ENCODE data around the gene ERVMER34-1. TPM values are rescaled to one million over a fixed set of nuclear protein-coding genes. Genes with fewer than 3 reads are reported as not detected.

The ERVMER34-1 gene
- total and polyA plus RNA-seq, 5 donors from 2014 or later, result 0.09 TPM; not detected in 4

GRCh38 chr4:52716364-52717151 is 34.7 kb downstream of the ERVMER34-1 start:
- H3K27me3 ChIP-seq (ENCODE audit: control insufficient read depth, insufficient read depth, low read length), result no peaks in the 10 kb centered on the region
- H3K36me3 ChIP-seq (ENCODE audit: control insufficient read depth, insufficient read depth, low read length), result peaks cover 19% of the 10 kb centered on the region
- Mint-ChIP-seq H3K4me3 (peak overlapping the region in 1 of 4 donors; percentile 33), H3K4me1 (peaks cover 15 to 49% (median 28%) of the 10 kb centered on the region in 4 donors), H3K36me3 (peaks cover 30% of the 10 kb centered on the region), H3K27me3 (no peaks in the 10 kb centered on the region), H3K9me3 (peaks cover 0 to 1% (median 0%) of the 10 kb centered on the region in 7 donors), H3K27ac (no peak overlapping the region)
- H3K4me3 ChIP-seq (ENCODE audit: low read depth, low read length), result no peak overlapping the region
- H3K27ac ChIP-seq (ENCODE audit: insufficient read depth, low read length, poor library complexity, severe bottlenecking), result no peak overlapping the region
- DNase-seq (no peak), ATAC-seq (ENCODE audit: low read depth in 2 of 2) (no peak)
- no peaks in the 10 kb centered on the region for H3K9me3 ChIP-seq (ENCODE audit: control insufficient read depth in 2 of 2, low read length in 2 of 2)
- peaks cover 32% of the 10 kb centered on the region for H3K4me1 ChIP-seq (ENCODE audit: control insufficient read depth, insufficient read depth, low read length, poor library complexity, severe bottlenecking)

GRCh38 chr4:52715914-52716313 is 35.3 kb downstream of the ERVMER34-1 start:
- peak overlapping the region in 2 of 4 donors; percentile 1 to 99 for H3K4me3 Mint-ChIP-seq
- no peaks in the 10 kb centered on the region for H3K27me3 ChIP-seq (ENCODE audit: control insufficient read depth, insufficient read depth, low read length)
- peak overlapping the region in 2 of 3 donors; percentile 34 to 56 for H3K27ac Mint-ChIP-seq
- H3K27me3 Mint-ChIP-seq, result no peaks in the 10 kb centered on the region
- peaks cover 14 to 48% (median 27%) of the 10 kb centered on the region in 4 donors for H3K4me1 Mint-ChIP-seq
- H3K36me3 Mint-ChIP-seq, result peaks cover 30% of the 10 kb centered on the region
- H3K9me3 ChIP-seq (ENCODE audit: control insufficient read depth in 2 of 2, low read length in 2 of 2), result no peaks in the 10 kb centered on the region
- H3K36me3 ChIP-seq (ENCODE audit: control insufficient read depth, insufficient read depth, low read length), result peaks cover 19% of the 10 kb centered on the region
- peaks cover 32% of the 10 kb centered on the region for H3K4me1 ChIP-seq (ENCODE audit: control insufficient read depth, insufficient read depth, low read length, poor library complexity, severe bottlenecking)
- peaks cover 0 to 1% (median 0%) of the 10 kb centered on the region in 7 donors for H3K9me3 Mint-ChIP-seq
- no peak for ATAC-seq (ENCODE audit: low read depth in 2 of 2)
- DNase-seq, result no peak
- no peak overlapping the region for H3K27ac ChIP-seq (ENCODE audit: insufficient read depth, low read length, poor library complexity, severe bottlenecking)
- no peak overlapping the region for H3K4me3 ChIP-seq (ENCODE audit: low read depth, low read length)

- H3K4me1 Mint-ChIP-seq, result peaks cover 14 to 53% (median 27%) of the 10 kb centered on the region in 4 donors
- peaks cover 0 to 1% (median 0%) of the 10 kb centered on the region in 7 donors for H3K9me3 Mint-ChIP-seq
- no peak for ATAC-seq (ENCODE audit: low read depth in 2 of 2)
- no peaks in the 10 kb centered on the region for H3K9me3 ChIP-seq (ENCODE audit: control insufficient read depth in 2 of 2, low read length in 2 of 2)
- no peak for DNase-seq
- no peaks in the 10 kb centered on the region for H3K27me3 Mint-ChIP-seq
- H3K27me3 ChIP-seq (ENCODE audit: control insufficient read depth, insufficient read depth, low read length), result no peaks in the 10 kb centered on the region
- peaks cover 28% of the 10 kb centered on the region for H3K36me3 Mint-ChIP-seq
- peaks cover 32% of the 10 kb centered on the region for H3K4me1 ChIP-seq (ENCODE audit: control insufficient read depth, insufficient read depth, low read length, poor library complexity, severe bottlenecking)
- no peak overlapping the region for H3K4me3 ChIP-seq (ENCODE audit: low read depth, low read length)
- peak overlapping the region in 3 of 4 donors; percentile 1 to 99 (median 33) for H3K4me3 Mint-ChIP-seq
- peaks cover 19% of the 10 kb centered on the region for H3K36me3 ChIP-seq (ENCODE audit: control insufficient read depth, insufficient read depth, low read length)
- peak overlapping the region; percentile 34 to 92 (median 56) for H3K27ac Mint-ChIP-seq
- no peak overlapping the region for H3K27ac ChIP-seq (ENCODE audit: insufficient read depth, low read length, poor library complexity, severe bottlenecking)
Measured at GRCh38 chr4:52715255-52715897, 35.8 kb downstream of the ERVMER34-1 start.

GRCh38 chr4:52714597-52715254 is 36.5 kb downstream of the ERVMER34-1 start:
- no peaks in the 10 kb centered on the region for H3K27me3 ChIP-seq (ENCODE audit: control insufficient read depth, insufficient read depth, low read length)
- H3K36me3 ChIP-seq (ENCODE audit: control insufficient read depth, insufficient read depth, low read length), result peaks cover 19% of the 10 kb centered on the region
- H3K27ac Mint-ChIP-seq, result peak overlapping the region; percentile 55 to 96 (median 56)
- no peaks in the 10 kb centered on the region for H3K27me3 Mint-ChIP-seq
- H3K4me1 ChIP-seq (ENCODE audit: control insufficient read depth, insufficient read depth, low read length, poor library complexity, severe bottlenecking), result peaks cover 32% of the 10 kb centered on the region
- ATAC-seq (ENCODE audit: low read depth in 2 of 2) (no peak), DNase-seq (peak in 1 of 3 donors; percentile 36)
- H3K9me3 Mint-ChIP-seq, result peaks cover 0 to 1% (median 0%) of the 10 kb centered on the region in 7 donors
- H3K4me3 Mint-ChIP-seq, result peak overlapping the region; percentile 85 to 99 (median 94)
- peaks cover 23% of the 10 kb centered on the region for H3K36me3 Mint-ChIP-seq
- no peaks in the 10 kb centered on the region for H3K9me3 ChIP-seq (ENCODE audit: control insufficient read depth in 2 of 2, low read length in 2 of 2)
- peaks cover 14 to 55% (median 27%) of the 10 kb centered on the region in 4 donors for H3K4me1 Mint-ChIP-seq
- no peak overlapping the region for H3K27ac ChIP-seq (ENCODE audit: insufficient read depth, low read length, poor library complexity, severe bottlenecking)
- H3K4me3 ChIP-seq (ENCODE audit: low read depth, low read length), result peak overlapping the region; percentile 1

GRCh38 chr4:52713456-52713937 is 37.7 kb downstream of the ERVMER34-1 start:
- H3K27me3 Mint-ChIP-seq, result no peaks in the 10 kb centered on the region
- H3K4me3 Mint-ChIP-seq, result peak overlapping the region; percentile 85 to 99 (median 94)
- no peaks in the 10 kb centered on the region for H3K27me3 ChIP-seq (ENCODE audit: control insufficient read depth, insufficient read depth, low read length)
- no peaks in the 10 kb centered on the region for H3K9me3 ChIP-seq (ENCODE audit: control insufficient read depth in 2 of 2, low read length in 2 of 2)
- DNase-seq (peak in 1 of 3 donors; percentile 20), ATAC-seq (ENCODE audit: low read depth in 2 of 2) (no peak)
- H3K4me3 ChIP-seq (ENCODE audit: low read depth, low read length), result peak overlapping the region; percentile 89
- peak overlapping the region; percentile 87 for H3K27ac ChIP-seq (ENCODE audit: insufficient read depth, low read length, poor library complexity, severe bottlenecking)
- H3K36me3 ChIP-seq (ENCODE audit: control insufficient read depth, insufficient read depth, low read length), result peaks cover 19% of the 10 kb centered on the region
- H3K4me1 ChIP-seq (ENCODE audit: control insufficient read depth, insufficient read depth, low read length, poor library complexity, severe bottlenecking), result peaks cover 32% of the 10 kb centered on the region
- H3K36me3 Mint-ChIP-seq, result peaks cover 18% of the 10 kb centered on the region
- H3K9me3 Mint-ChIP-seq, result no peaks in the 10 kb centered on the region
- peak overlapping the region; percentile 55 to 94 (median 85) for H3K27ac Mint-ChIP-seq
- peaks cover 14 to 53% (median 27%) of the 10 kb centered on the region in 4 donors for H3K4me1 Mint-ChIP-seq

GRCh38 chr4:52712251-52713130 is 38.7 kb downstream of the ERVMER34-1 start:
- H3K27me3 Mint-ChIP-seq, result no peaks in the 10 kb centered on the region
- ATAC-seq (ENCODE audit: low read depth in 2 of 2) (peak; percentile 92), DNase-seq (peak; percentile 90 to 98 (median 92))
- Histone ChIP-seq H3K4me3 (ENCODE audit: low read depth, low read length) (peak overlapping the region; percentile 89), H3K4me1 (ENCODE audit: control insufficient read depth, insufficient read depth, low read length, poor library complexity, severe bottlenecking) (peaks cover 32% of the 10 kb centered on the region), H3K9me3 (ENCODE audit: control insufficient read depth in 2 of 2, low read length in 2 of 2) (no peaks in the 10 kb centered on the region), H3K27me3 (ENCODE audit: control insufficient read depth, insufficient read depth, low read length) (no peaks in the 10 kb centered on the region), H3K36me3 (ENCODE audit: control insufficient read depth, insufficient read depth, low read length) (peaks cover 19% of the 10 kb centered on the region), H3K27ac (ENCODE audit: insufficient read depth, low read length, poor library complexity, severe bottlenecking) (peak overlapping the region; percentile 87)
- H3K36me3 Mint-ChIP-seq, result peaks cover 18% of the 10 kb centered on the region
- H3K4me3 Mint-ChIP-seq, result peak overlapping the region; percentile 85 to 99 (median 94)
- peaks cover 14 to 51% (median 25%) of the 10 kb centered on the region in 4 donors for H3K4me1 Mint-ChIP-seq
- no peaks in the 10 kb centered on the region for H3K9me3 Mint-ChIP-seq
- peak overlapping the region; percentile 94 to 97 (median 95) for H3K27ac Mint-ChIP-seq

All from CD4-positive, CD25-positive, alpha-beta regulatory T cell (primary cell).